ENCODE data around the gene SKI.
"Not testable (repeated sequence)": the region's sequence is repeated elsewhere in the genome, so short reads cannot be mapped to it uniquely, and the experiment has no call there.

The SKI gene

DNA sequence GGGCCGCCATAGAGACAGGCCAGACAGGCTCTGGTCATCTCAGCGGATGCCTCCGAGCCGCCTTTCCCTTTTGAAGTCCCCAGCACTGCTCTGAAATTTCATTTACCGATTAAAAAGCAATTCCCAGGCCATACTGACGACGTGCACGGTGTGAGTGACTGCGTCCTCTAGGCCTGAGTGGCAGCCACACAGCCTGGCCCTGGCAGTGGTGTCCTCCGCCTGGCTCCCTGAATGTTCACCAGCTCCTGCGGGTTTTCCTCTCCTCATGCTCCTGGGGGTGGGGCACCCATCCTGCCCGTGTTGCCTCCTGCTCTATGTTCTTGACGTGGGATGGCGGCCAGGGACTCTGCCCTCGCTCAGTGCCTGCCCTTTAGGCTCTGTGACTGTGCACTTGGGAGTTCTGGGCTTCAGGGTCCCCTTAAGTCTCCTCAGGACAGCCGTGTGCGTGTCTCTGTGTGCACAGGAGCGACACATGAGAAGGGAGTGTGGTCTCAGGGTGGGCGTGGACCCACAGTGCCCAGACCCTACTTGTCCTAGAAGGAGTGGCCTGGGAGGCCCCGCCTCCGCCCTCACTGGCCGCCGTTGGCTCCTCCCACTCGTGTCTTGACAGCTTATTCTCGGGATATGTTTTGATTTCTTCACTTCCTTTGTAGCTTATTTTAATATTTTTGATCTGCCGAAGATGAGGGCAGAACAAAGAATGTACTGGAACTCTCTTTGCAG is 3.6 kb downstream of the SKI start:
- DNase-seq: no peak

- no peak for DNase-seq
Observed at GRCh38 chr1:2232255-2232915, 4.3 kb downstream of the SKI start.

- no peak for DNase-seq
Observed at GRCh38 chr1:2232916-2233438, 4.9 kb downstream of the SKI start.

DNA sequence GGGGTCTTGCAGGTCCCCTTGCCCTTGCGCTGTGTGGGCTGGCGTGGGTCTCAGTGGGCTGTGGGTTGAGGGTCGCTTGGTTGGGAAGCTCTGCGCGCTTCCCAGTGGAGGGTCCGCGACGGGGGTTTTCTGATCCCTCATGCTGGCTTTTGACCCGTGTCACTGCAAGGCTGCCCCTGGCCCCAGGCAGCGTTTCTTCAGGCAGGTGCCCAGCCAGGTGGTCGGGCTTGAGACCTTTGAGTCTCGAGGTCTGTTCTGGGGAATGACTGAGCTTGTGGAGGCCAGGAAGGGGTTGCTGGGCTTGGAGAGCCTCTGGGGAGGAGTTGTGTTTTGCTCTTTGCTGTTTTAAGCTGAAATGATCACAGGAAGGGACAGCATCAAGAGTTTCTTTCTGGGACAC is 5.3 kb downstream of the SKI start:
- no peak for DNase-seq

DNA sequence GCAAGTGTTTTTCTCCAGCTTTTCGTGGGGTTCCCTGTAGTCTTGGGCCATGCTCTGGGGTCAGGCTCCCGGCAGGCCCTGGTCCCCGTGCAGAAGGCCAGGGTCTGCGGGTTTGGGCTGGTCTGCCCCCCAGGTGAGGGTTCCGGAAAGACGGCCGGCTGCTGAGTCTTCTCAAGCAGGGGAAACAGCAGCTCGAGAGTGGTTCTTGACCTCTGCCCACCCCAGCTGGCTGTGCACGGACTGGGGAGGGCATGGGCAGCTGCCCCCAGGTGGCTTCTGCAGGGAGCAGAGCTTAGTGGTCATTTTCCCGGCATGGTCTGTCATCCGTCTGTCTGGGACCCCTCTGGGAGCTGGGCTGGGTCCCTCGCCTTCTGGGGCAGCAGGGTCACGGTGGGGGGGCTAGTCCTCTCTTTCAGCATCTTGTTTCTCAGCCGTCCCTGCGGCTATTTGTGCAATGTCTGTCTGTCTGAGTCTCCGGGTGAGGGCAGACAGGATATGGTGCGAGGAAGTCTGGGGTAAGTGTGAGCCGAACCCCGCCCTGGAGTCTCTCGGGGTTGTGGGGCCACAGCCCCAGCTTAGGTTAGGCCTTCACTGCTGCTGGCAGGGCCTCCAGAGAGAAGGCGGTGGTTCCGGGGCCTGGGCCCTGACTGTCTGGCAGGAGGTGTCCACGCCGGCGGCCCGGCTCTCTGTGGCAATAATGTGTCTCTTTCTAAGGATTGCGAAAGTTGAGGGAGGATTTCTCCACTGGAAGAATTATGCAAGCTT is 6.1 kb downstream of the SKI start:
- no peak for DNase-seq

GRCh38 chr1:2234762-2235113 is 6.6 kb downstream of the SKI start:
- DNase-seq: no peak

- DNase-seq: no peak
Observed at GRCh38 chr1:2235300-2235998, 7.3 kb downstream of the SKI start.

DNA sequence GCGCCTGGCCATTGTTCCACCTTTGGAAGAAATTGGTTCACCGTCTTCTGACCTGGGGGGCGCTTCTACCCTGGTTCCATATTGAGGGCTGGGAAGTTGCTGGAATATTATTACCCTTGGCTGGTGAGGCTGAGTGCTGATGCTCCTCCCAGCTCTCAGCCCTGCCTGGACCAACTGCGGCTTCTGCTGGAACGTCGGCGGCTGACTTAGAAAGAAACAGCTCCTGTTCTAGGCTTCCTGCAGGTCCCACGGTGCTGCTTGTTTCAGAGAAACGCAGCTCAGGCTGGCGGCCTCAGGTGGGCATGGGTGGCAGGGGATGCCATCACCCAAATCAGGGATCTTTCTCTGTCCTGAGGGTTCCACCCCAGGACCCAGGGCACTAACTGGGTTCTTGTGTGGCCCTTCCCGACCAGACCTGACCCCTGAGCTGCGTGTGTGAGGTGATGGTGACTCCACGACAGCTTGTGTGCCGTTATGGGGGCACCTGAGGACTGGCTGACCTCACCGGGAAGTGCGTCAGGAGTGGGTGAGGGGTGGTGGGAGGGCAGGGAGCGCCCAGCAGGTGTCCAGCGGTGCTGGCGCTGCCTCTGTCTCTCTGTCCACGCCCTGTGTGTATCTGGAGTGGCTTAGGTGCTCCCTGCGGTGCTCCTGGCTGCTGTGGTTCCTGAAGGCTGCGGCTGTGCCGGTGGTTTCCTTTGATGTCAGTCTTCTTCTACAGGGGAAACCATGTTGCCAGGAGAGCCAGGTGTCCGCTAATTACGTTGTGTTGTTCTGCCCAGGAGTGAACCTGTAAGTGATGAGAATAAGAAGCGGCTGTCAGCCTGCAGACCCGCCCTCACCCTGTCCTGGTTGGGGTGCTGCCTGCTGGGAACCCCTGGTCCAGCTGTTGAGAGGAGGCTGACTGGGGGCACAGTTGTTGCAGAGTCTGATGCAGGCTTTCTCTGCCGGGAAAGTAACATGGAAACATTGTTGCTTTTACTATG is 8.9 kb downstream of the SKI start:
- no peak for DNase-seq

DNA sequence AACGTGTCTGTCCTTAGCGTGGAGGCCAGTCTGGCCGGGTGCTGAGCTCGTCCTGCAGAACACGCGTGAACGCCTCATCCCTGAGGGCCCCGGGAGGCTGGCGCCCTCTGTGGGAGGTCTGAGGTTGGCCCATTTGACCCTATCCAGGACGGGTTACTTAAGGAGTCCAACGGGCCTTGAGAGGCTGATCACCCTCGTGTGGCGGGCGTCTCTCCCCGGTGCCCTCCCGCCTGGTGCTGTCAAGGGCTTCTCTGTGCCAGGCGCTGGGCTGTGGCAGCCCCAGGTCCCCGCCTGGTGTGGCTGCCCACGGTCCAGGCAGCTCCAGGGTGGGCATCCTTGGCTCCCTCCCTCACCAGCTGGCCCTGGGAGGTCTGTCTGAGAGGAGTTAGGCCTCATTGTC is 9.7 kb downstream of the SKI start:
- no peak for DNase-seq

DNA sequence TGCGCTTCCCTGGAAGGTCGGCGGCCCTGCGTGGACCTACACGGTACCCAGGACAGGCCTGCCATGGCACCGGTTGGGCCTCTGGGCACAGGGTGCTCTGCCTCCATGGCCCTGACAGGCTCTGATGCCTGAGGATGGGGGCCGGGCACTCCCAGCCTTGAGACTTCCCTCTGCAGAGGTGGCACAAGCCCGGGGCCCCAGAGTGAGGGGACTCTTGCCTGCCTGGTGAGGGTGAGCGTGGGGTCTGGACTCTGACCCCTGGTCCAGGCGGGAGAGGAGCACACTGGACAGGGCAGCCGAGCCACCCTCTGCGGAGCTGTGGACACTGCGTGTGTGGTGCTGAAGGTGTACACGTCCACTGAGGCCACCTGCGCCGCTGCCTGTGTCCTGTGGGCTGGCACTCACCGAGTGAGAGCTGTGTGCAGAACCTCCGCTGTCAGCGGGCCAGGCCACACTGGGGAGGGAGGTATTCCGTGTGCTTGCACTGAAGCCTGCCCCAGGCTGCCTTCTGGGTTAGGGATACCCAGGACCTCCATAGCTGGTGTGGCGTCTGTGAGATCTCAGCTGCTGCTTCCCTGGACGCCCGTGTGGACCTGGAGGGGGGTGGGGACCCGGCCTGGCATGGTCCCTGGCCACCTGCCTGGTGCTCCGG is 10.4 kb downstream of the SKI start:
- no peak for DNase-seq

DNA sequence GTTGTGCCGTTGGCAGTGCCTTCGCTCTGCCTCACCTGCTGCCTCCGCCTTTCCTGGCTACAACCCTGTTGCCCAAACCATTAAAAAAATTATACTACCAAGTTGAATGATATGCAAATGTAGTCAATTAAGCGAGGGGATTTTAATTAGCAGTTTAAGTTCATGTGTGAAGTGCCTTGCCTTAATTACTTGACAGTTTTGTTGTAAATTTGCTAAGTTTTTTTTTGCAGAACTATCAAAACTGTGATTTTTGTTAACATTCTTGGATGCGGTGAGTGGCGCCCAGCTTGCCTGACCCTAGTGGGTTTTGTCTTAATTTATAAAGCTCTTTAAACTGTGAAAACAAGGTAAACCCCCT is 10.9 kb downstream of the SKI start:
- no peak for DNase-seq

GRCh38 chr1:2239384-2239985 is 11.4 kb downstream of the SKI start:
- DNase-seq: no peak

DNA sequence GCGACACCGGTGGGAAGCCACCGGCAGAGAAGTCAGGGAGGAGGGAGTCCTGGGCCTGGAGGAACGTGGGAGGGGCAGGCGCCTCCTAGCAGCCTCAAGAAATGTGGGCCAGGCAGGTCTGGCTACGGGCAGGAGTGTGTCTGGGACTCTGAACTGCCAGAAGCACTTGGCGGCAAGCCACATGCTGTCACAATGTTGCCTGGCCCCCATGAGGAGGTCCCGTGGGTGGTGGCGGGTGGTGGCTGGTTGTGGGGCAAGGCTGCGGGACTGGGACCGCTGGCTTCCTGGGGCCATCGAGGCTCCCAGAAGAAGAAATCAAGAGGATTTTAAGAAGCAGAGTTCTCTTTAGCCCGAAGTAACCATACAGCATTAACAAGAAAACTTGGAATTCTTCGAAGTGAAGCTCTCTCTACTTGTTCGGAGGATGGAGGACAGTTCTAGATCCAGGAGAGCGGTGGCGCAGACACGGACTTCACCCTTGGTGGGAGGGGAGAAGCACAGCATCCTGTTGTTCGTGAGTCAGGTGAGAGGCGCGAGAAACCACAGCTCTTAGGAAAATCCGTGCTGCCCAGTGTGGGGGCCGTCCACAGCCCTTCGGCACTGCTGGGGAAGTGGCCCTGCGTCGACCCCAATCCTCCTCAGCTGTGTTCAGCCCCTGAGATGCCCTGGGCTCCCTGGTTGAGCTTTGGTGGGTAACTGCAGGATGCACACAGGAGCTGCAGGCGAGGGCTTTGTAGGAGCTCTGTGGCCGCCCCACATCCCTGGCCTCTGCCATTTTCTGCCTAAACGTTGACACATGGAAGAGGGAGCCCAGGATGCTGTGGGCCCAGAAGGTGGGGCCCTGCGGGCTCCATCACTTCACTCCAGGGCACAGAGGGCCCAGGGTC is 12.4 kb downstream of the SKI start:
- no peak for DNase-seq

DNA sequence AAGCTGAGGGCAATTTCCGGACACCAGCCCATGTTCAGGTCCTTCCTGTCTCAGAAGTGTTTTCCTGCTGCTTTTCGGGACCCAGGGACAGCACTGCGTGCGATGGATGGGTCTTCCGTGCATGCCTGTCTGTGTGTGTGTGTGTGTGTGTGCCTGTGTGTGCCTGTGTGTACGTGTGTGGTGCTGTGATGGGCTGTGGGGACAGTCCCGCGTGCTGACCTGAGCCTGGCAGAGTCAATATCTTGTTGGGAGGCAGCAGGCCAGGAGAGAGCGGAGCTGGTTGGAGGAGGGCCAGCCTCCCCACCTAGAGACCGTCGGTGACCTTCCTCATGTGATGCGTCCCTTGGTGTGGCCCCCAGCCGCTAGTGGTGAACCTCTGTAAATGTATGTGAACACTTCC is 13.7 kb downstream of the SKI start:
- DNase-seq: no peak

- no peak for DNase-seq
Observed at GRCh38 chr1:2242814-2243725, 15.0 kb downstream of the SKI start.

- not testable (repeated sequence) for DNase-seq
Observed at GRCh38 chr1:2247045-2247394, 18.9 kb downstream of the SKI start.

GRCh38 chr1:2247760-2248126 is 19.6 kb downstream of the SKI start:
- DNase-seq: no peak

GRCh38 chr1:2248127-2248826 is 20.2 kb downstream of the SKI start:
- no peak for DNase-seq

All from DMS 273 treated with DMSO at 0.1 percent for 48 hours (cell line).